Stimulated activated CD8-positive, alpha-beta memory T cell treated with anti-CD3 and anti-CD28 coated beads, Interleukin-4, amount 100 ng/mL, for 4 hours (primary cell): Measurements from ENCODE around the gene NARS2.
"Not testable (repeated sequence)": the region's sequence is repeated elsewhere in the genome, so short reads cannot be mapped to it uniquely, and the experiment has no call there.

ENCODE experiments used
- DNase-seq, 2 donors: peaks; one replicate each; pipeline ENCODE4 v3.0.0-alpha.2; 2020; ENCODE audit warnings: low read depth in 2 of 2, low spot score in 1 of 2

The NARS2 gene

DNA sequence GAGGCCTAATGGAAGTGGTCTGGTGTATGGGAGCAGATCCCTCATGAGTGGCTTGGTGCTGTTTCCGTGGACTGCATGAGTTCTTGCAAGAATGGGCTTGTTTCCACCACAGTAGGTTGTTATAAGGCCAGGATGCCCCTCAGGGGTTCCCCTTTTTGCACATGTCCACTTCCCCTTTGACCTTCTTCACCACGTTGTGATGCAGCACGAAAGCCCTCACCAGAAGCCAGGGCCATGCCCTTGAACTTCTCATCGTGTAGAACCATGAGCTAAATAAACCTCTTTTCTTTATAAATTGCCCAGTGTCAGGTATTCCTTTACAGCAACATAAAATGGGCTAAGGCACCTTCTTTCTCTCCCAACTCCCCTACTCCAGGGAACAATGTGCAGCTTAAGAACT is 2.8 kb upstream of the NARS2 start:
- DNase-seq = no peak

DNA sequence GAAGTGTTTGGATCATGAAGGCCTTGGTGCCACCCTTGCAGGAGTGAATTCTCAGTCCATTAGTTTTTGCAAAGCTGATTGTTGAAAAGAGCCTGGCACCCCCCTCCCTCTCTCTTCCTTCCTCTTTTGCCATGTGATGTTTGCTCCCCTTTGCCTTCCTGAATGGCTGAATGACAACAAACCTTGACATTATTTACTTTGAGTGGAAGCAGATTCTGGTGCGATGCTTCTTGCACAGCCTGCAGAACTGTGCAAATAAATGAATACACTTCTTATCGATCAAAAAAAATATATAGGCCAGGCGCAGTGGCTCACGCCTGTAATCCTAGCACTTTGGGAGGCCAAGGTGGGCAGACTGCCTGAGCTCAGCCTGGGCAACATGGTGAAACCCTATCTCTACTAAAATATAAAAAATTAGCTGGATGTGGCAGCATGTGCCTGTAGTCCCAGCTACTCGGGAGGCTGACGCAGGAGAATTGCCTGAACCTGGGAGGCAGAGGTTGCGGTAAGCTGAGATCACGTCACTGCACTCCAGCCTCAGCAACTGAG is 2.0 kb upstream of the NARS2 start:
- no peak for DNase-seq

DNA sequence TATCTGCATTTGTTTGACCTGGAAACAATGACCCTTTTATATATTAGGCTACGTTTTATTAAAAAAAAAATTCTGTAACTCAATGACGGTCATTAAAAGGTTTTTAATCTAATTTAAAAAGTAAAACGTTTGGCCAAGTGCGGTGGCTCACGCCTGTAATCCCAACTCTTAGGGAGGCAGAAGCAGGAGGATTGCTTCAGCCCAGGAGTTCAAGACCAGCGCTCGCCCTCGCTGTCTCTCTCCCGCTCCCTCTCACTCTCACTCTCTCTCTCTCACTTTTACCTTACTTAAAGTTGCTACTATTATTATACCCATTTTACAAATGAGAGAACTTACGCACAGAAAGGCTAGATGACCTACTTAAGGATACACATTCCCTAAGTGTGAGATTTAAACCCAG is 814 bp upstream of the NARS2 start:
- no peak for DNase-seq

DNA sequence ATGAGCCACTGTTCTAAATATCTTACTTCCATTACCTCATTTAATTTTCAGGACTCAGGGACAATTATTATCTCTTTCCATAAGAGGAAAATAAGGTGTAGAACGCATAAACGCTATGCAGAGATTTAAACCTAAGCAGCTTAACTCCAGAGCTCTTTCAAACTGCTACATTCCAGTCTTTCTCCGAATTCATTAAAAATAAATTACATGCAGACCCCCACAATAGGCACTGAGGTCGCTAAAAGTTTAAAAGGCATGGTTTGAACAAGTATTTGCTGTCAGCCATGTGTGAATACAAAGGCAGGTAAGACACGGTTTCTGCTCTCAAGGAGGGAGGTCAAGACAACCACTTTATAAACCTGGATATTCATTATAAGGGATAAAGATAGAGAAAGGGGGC is 983 bp downstream of the NARS2 start:
- DNase-seq = no peak

DNA sequence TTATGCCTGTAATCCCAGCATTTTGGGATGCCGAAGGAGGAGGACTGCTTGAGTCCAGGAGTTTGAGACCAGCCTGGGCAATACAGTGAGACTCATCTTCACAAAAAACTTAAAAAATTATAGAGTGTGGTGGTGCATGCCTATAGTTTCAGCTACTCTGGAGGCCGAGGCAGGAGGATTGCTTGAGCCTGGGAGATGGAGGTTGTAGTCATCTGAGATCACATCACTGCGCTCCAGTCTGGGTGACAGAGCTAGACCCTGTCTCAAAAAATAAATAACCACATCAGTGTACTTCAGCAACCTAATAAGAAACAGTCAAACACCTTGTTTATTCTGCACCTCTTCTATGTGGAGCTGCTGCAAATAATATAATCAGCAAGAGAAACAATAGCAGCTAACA is 1.4 kb downstream of the NARS2 start:
- DNase-seq = no peak

DNA sequence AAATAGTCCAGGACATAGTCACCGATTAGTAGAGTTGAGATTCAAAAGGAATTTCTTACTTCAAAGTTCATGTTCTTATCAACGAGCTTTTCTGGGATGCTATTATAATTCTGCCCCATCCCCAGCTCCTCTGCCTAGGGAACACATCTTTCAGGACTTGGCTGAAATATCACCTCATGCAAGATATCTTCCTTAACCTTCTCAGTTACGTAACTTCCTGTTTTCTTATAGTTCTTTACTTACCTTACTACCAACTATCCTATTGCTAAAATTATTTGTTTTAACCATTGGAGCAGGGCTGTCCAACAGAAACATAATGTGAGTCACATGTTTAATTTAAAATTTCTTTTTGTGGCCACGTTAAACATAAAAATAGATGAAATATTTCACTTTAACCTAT is 2.3 kb downstream of the NARS2 start:
- DNase-seq = no peak

- no peak for DNase-seq
Measured at GRCh38 chr11:78570031-78570430, 4.6 kb downstream of the NARS2 start.

DNA sequence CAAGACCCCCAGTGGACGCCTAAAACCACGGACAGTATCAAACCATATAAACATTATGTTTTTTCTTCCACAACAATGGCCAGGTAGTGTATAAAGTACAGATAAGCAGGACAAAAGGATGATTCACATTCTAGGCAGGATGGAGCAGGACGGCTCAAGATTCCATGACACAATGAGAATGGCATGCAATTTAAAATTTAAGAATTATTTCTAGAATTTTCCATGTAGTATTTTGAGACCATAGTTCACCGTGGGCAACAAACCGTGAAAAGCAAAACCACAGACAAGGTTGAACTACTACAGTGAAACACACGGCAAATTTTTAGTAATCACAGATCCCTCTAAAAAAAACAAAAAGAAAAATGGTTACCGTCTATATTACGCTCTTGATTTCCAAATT is 7.5 kb downstream of the NARS2 start:
- no peak for DNase-seq

DNA sequence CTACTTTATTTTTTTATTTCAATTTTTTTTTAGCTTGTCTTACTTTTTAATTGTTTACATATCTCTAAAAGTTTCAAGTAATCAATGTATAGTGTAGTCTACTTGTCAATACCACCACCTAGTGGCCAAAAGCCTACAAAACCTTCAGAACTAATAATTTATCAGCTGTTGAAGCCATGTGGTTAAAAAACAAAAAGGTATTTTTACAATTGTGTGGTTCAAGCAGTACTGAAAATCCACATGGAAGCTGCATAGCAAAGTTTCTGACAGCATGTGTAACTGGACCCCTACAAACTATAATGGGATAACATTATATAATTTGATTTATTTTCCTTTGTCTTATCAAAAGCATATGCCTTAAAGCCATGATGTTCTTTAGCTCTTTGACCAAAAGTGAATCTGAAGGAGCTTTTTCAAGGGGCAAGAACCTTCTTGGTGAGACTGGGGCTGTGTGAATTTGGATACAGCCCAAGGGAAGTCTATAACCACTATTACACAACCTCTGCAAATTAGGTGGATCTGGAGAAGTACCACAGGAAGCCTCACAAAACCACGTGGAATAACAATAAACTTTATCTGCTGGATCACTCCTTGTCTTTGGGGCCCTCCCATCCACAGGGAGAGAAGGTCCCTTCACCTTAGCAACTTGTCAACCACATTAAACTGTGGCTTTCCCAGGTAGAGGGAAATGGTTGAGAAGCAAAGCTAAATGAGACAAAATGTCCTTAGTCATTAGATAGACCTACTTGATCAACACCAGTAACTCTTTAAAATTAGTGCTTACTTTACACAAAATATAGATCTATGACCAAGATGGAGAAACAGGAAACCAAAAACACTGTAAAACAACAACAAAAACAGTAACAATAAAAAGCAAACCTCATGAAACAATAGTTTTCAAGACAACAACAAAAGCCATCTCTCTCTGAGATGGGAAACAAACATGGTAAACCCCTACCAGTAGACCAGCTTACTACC is 9.9 kb downstream of the NARS2 start:
- DNase-seq = no peak

DNA sequence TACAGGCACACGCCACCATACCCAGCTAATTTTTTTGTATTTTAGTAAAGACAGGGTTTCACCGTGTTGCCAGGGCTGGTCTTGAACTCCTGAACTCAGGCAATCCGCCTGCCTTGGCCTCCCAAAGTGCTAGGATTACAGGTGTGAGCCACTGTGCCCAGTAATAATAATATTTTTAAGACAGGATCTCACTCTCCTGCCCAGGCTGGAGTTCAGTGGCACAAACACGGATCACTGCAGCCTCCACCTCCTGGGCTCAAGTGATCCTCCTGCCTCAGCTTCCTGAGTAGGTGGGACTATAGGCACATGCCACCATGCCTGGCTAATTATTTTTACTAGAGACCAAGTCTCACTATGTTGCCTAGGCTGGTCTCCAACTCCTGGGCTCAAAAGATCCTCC is 10.6 kb downstream of the NARS2 start:
- not testable (repeated sequence) for DNase-seq

GRCh38 chr11:78563090-78563489 is 11.6 kb downstream of the NARS2 start:
- not testable (repeated sequence) for DNase-seq

GRCh38 chr11:78562398-78562797 is 12.3 kb downstream of the NARS2 start:
- DNase-seq = no peak

DNA sequence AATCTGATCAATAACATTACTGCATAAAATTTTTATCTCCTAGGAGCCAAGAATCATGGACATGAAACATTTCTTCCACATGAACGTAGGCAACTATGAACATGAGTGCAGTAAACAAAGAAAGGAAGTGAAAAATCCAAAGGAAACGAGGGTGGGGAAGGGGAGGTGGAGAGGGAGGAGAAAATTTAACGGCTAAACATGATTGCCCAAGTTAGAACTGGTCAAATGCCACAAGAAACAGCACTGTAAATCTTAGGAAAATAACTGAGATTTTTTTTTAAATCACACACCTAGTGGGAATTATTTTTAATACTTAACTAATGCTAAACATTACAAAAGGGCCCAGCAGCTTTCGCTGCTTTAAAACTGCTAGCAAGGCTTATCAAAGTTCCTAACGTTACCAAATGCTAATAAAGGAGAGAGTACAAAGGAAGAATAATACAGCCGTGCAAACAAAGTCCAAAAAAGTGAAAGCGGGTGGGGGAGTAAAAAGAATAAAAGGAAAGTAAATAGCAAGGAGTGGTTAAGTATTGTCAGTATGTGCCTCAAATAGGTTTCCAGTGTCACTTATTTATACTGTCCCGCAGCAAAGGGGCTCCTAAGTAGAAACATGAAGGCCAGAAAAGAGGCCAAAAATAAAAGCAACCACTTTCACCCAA is 13.7 kb downstream of the NARS2 start:
- DNase-seq = no peak

- DNase-seq = no peak
Measured at GRCh38 chr11:78560153-78560552, 14.5 kb downstream of the NARS2 start.

- DNase-seq = no peak
Measured at GRCh38 chr11:78557236-78557635, 17.4 kb downstream of the NARS2 start.

DNA sequence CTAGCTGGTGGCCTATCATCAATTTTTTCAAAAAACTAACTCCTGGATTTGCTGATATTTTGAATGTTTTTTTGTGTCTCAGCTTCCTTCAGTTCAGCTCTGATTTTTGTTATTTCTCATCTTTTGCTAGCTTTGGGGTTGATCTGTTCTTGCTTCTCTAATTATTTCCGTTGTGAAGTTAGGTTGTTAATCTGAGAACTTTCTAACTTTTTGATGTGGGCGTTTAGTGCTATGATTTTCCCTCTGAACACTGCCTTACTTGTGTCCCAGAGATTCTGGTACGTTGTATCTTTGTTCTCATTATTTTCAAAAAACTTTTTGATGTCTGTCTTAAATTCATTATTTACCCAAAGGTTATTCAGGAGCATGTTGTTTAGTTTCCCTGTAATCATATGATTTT is 19.1 kb downstream of the NARS2 start:
- no peak for DNase-seq

DNA sequence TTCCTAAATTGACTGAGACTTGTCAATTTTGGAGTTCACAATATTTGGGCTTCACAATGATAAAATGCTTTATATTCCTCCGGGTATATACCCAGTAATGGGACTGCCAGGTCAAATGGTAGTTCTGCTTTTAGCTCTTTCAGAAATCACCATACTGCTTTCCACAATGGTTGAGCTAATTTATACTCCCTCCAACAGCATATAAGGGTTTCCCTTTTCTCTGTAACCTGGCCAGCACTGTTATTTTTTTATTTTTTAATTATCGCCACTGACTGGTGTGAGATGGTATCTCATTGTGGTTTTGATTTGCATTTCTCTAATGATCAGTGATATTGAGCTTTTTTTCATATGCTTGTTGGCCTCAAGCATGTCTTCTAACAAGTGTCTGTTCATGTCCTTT is 21.8 kb downstream of the NARS2 start:
- DNase-seq = no peak

GRCh38 chr11:78552139-78552538 is 22.5 kb downstream of the NARS2 start:
- not testable (repeated sequence) for DNase-seq

- DNase-seq = no peak
Measured at GRCh38 chr11:78551066-78551465, 23.6 kb downstream of the NARS2 start.

DNA sequence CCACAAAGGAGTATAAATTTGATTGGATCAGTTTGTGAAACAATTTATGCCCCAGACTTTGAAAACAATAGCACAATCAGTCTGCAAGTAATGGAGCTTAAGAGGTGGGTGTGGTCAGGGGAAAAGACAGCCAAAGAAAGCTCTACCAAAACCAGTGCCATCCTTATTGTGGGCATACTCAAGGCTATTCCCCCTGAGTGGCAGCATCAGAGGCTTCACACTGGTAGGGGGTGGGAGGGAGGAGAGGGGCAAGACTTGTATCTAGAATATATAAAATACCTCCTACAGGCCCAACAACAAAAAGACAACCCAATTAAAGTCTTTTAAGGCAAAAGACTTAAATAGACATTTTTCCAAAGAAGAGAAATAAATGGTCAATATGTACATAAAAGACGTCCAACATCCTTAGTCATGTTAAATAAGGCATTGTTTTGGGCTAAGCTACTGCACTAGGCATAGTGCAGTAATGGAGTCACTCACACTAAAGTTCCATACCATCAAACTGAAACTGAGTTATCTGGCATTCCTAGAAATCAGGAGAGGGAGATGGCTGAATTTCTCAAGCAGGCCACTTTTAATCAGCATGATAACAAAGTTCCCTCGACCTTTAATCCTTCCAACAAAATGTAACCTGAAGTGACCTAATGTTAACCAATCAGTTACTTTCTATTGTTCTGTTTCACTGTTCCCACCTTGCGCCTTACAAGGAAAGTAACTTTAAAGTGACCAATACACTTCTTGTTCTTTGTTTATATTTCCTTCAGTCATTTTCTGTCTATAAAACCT is 24.8 kb downstream of the NARS2 start:
- no peak for DNase-seq

DNA sequence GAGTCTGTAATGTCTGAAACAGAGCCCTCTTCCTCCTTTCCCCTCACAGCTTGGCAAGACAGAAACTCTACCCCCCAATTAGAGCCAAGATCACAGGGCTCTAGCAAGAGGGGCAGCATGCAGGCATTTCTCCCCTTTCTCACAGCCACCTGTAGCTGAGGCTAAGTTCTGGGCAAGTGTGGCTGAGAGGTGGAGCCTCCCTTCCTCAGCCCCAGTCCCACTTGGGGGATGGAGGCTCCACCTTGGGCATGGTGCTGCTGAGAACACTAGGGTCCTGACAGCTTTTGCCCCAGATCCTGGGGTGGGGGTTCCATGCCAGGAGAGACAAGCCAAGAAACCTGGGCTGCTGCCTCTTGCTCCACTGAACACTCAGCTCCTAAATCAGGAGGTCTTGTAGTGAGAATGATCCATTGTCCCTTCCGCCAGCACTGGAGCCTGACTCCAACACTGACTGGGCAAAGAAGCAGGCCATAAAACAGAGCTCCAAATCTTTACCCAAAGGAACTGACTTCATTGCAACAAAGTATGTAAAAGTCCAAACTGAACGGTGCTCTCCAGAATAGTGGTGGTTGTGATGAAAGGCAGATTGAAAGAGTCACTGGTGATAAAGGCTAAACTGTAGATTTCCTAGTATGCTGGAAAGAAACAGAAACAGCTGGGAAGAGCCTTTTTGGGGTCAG is 25.6 kb downstream of the NARS2 start:
- DNase-seq = no peak
